GM12864 (cell line): Measurements from ENCODE around the gene RND3.
A peak's percentile ranks its signal among the peaks of the same experiment; 100 is the strongest.

Experiments used
- DNase-seq: peaks from one replicate; pipeline ENCODE4 v3.0.0-alpha.2; 2011; ENCODE audit warnings: low read depth
- H3K4me3 ChIP-seq: 2 replicates; pipeline ENCODE4 v1.5.1; 2011; ENCODE audit warnings: mild to moderate bottlenecking, low read depth, low read length, control low read depth
- CTCF ChIP-seq: IDR thresholded peaks from 2 replicates; pipeline ENCODE4 v1.5.1; 2011; ENCODE audit warnings: low read depth, mild to moderate bottlenecking, moderate library complexity, low read length, control low read depth, inconsistent platforms; ENCODE audit errors: missing control alignments

The RND3 gene

DNA sequence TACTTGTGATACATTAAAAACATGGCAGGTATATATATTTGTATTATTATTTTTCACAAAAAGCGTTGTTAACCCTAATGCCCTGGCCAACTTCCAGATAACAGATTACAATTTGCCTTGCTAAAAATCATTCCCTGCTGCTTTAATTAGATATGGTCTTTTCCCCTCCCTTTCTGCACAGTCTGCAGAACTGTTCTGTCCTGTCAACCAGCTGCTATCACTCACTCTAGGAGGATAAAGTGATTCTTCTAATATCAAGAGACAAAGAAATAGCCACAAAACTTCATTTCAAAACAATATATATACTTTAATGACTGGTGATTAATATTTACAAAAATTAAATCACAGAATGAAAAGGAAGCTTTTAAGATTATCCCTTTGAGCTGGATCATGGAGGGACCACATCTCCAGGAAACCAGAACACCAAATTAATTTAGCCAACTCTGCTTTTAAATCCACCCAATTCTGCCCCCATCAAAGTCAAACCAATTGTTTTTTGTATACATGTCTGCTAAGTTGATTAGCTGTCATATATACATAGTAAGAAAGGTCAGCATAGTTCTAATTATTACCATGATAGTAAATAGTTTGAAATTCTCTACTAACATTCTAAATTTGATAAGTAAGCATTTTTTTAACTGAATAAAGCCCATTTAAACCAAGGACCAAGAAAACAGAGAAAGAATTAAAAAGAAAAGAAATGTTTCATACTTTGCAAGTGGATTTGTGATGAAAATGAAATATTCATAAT, 55.7 kb downstream of the RND3 start:
- no peak for DNase-seq
- H3K4me3 ChIP-seq = no peak overlapping the region
- TF ChIP-seq CTCF = no peak

DNA sequence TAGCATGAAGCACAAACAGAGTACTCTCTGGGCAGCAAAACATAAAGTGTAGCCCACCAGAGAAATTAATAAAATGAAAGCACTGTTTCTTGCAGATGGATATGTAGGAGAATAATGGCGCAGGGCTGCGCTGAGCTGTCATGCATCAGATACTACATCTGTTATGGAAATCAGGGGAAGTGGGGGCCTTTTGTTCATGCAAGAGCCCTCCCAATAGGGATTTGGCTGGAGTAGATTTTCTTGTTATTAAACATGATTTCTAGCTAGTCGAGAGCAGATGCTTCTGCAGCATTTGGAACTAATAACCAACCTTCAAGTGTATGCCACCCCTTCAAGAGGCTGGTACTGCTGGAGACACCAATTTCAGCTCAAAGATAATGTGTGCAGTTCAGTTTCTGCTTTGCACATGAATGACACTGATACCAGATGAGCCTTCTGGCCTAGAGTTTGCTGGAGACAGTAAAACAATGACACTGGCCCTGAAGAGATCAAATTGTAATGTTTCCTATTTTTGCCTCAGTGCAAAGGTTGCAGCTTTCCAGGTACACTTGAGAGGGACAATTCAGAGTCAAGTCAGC, 58.0 kb downstream of the RND3 start:
- no peak for DNase-seq
- H3K4me3 ChIP-seq = no peak overlapping the region
- TF ChIP-seq CTCF = no peak

DNA sequence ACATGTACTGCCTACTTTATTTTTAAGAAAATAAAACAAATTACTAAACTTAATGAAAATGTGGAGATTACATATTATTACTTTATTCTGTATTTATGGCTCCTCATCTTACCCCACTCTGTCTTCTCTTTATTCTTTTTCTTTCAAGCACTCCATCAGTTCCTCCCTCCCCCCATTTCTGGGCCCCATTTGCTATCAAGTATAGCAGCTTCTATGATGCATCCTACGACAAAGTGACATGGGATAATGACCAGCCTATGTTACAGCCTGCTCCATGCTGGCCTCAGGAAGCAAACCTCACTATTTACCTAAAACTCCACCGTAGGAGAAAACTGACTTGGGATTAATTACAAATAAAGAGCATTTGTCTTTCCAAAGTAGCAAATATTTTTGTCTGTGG, 58.8 kb downstream of the RND3 start:
- DNase-seq = no peak
- no peak overlapping the region for H3K4me3 ChIP-seq
- TF ChIP-seq CTCF = no peak

DNA sequence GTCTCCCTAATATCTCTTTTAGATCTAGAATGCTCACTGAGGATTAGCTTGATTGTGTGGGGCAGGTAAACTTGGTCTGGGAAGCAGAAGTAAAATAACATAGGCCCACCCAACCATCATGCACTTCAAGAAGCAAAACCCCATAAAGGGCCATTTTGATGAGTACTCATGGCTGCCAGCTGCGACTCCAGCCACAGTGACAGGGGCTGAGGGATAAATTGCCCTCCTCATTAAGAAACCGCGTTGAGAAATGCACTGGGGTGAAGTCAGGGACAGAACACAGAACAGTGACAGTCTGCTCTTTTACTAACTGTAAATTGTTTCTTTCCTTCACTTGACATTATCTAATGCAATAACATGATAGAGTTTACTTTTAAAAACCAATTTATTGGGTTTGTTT, 60.2 kb downstream of the RND3 start:
- TF ChIP-seq CTCF = no peak
- no peak for DNase-seq
- no peak overlapping the region for H3K4me3 ChIP-seq

DNA sequence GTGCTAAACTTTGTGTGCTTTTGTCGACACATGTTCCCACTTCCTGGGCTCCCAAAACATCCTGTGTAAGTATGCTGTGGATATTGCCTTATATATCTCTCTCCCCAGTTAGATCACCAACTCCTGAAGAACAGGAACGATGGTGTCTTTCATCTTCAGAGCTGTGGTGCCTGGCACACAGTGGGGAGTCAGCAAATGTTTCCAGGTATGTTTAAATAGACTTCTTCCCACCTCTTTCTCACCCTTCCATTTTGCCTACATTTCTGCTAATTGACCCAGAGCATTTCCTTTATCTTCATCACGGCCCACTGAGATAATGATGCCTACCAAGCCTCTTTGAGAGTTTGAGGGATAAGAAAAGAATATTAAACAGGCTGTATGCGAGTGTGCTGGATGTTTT, 60.7 kb downstream of the RND3 start:
- H3K4me3 ChIP-seq = no peak overlapping the region
- no peak for DNase-seq
- TF ChIP-seq CTCF = no peak

GRCh38 chr2:150426315-150426714, 61.2 kb downstream of the RND3 start:
- TF ChIP-seq CTCF = no peak
- no peak overlapping the region for H3K4me3 ChIP-seq
- no peak for DNase-seq

- TF ChIP-seq CTCF = peak; percentile 20
- no peak overlapping the region for H3K4me3 ChIP-seq
- no peak for DNase-seq
Observed at GRCh38 chr2:150425121-150425955, 62.1 kb downstream of the RND3 start.
